ENCODE results near the gene MTA1. TPM values are rescaled to one million over a fixed set of nuclear protein-coding genes. Genes with fewer than 3 reads are reported as not detected.
A peak's percentile ranks its signal among the peaks of the same experiment; 100 is the strongest.

Gene MTA1
- total RNA-seq, 1 experiment from 2014 or later: 238 TPM

GRCh38 chr14:105492031-105492970 lies 72.7 kb downstream of the MTA1 start:
- Histone ChIP-seq H3K27ac (ENCODE audit: low read depth, low read length, poor library complexity, severe bottlenecking) (no peak overlapping the region), H3K4me1 (ENCODE audit: insufficient read depth, low read length, poor library complexity, severe bottlenecking) (peaks cover 14% of the 10 kb centered on the region), H3K27me3 (replicated peaks; ENCODE audit: insufficient read depth, low read depth, low read length, poor library complexity) (no peaks in the 10 kb centered on the region), H3K9me3 (ENCODE audit: low read depth, low read length, poor library complexity, severe bottlenecking) (no peaks in the 10 kb centered on the region), H3K4me3 (ENCODE audit: low read depth, low read length, poor library complexity, severe bottlenecking) (peak overlapping the region; percentile 83), H3K36me3 (ENCODE audit: insufficient read depth, low read length, poor library complexity, severe bottlenecking) (no peaks in the 10 kb centered on the region)
- ChIA-PET POLR2A (ENCODE audit: low non-redundant PET) (interaction anchor here (0.6 kb wide), 1 partner anchor 9 kb away, joined by 4 read pairs; no protein-coding TSS in a partner anchor), CTCF (interaction anchor here (0.6 to 0.9 kb wide), 2 partner anchors 36 to 64 kb away, joined by 3 to 10 read pairs; no protein-coding TSS in a partner anchor)
- DNase-seq (ENCODE audit: low spot score): no peak
- intact Hi-C loops (cut with micrococcal nuclease; ENCODE audit: unreplicated experiment): no loop called here
- no peak for TF ChIP-seq EZH2 (IDR thresholded peaks at IDR 0.05; ENCODE audit: borderline replicate concordance, low read depth, low read length, poor library complexity, severe bottlenecking)
- no peak for TF ChIP-seq CTCF (conservative IDR thresholded peaks at IDR 0.05; ENCODE audit: low read depth, low read length)
- no TSS peak for BruUV-seq (replicated peaks)

GRCh38 chr14:105492971-105493871 lies 73.6 kb downstream of the MTA1 start:
- CTCF ChIA-PET: no interaction called here
- BruUV-seq (replicated peaks): no TSS peak
- no peaks in the 10 kb centered on the region for H3K27me3 ChIP-seq (replicated peaks; ENCODE audit: insufficient read depth, low read depth, low read length, poor library complexity)
- H3K27ac ChIP-seq (ENCODE audit: low read depth, low read length, poor library complexity, severe bottlenecking): no peak overlapping the region
- intact Hi-C loops (cut with micrococcal nuclease; ENCODE audit: unreplicated experiment): no loop called here
- no peak overlapping the region for H3K4me3 ChIP-seq (ENCODE audit: low read depth, low read length, poor library complexity, severe bottlenecking)
- no peak for DNase-seq (ENCODE audit: low spot score)
- no peak for TF ChIP-seq CTCF (conservative IDR thresholded peaks at IDR 0.05; ENCODE audit: low read depth, low read length)
- no peak for TF ChIP-seq EZH2 (IDR thresholded peaks at IDR 0.05; ENCODE audit: borderline replicate concordance, low read depth, low read length, poor library complexity, severe bottlenecking)
- H3K9me3 ChIP-seq (ENCODE audit: low read depth, low read length, poor library complexity, severe bottlenecking): no peaks in the 10 kb centered on the region
- H3K36me3 ChIP-seq (ENCODE audit: insufficient read depth, low read length, poor library complexity, severe bottlenecking): no peaks in the 10 kb centered on the region
- POLR2A ChIA-PET (ENCODE audit: low non-redundant PET): no interaction called here
- peaks cover 11% of the 10 kb centered on the region for H3K4me1 ChIP-seq (ENCODE audit: insufficient read depth, low read length, poor library complexity, severe bottlenecking)

- Histone ChIP-seq H3K4me1 (ENCODE audit: insufficient read depth, low read length, poor library complexity, severe bottlenecking) (peaks cover 9% of the 10 kb centered on the region), H3K27ac (ENCODE audit: low read depth, low read length, poor library complexity, severe bottlenecking) (no peak overlapping the region), H3K36me3 (ENCODE audit: insufficient read depth, low read length, poor library complexity, severe bottlenecking) (no peaks in the 10 kb centered on the region), H3K4me3 (ENCODE audit: low read depth, low read length, poor library complexity, severe bottlenecking) (no peak overlapping the region), H3K9me3 (ENCODE audit: low read depth, low read length, poor library complexity, severe bottlenecking) (no peaks in the 10 kb centered on the region), H3K27me3 (replicated peaks; ENCODE audit: insufficient read depth, low read depth, low read length, poor library complexity) (no peaks in the 10 kb centered on the region)
- DNase-seq (ENCODE audit: low spot score): no peak
- BruUV-seq (replicated peaks): no TSS peak
- ChIA-PET CTCF (no interaction called here), POLR2A (ENCODE audit: low non-redundant PET) (no interaction called here)
- intact Hi-C loops (cut with micrococcal nuclease; ENCODE audit: unreplicated experiment): no loop called here
- TF ChIP-seq CTCF (conservative IDR thresholded peaks at IDR 0.05; ENCODE audit: low read depth, low read length): no peak
- TF ChIP-seq EZH2 (IDR thresholded peaks at IDR 0.05; ENCODE audit: borderline replicate concordance, low read depth, low read length, poor library complexity, severe bottlenecking): no peak
These were observed 74.4 kb downstream of the MTA1 start for GRCh38 chr14:105493921-105494605.
